HG03442 (cell line): ENCODE measurements around the gene XIAP.
"Not testable (repeated sequence)": the region's sequence is repeated elsewhere in the genome, so short reads cannot be mapped to it uniquely, and the experiment has no call there.

Experiments used
- ATAC-seq: cut with Tn5 transposase; IDR thresholded peaks from one replicate; pipeline ENCODE4 v1.9.1; 2021; ENCODE audit warnings: mild to moderate bottlenecking, moderate library complexity; ENCODE audit not compliant: unreplicated experiment

Gene XIAP

GRCh38 chrX:123873956-123874355, 14.1 kb downstream of the XIAP start:
- no peak for ATAC-seq

- no peak for ATAC-seq
Observed at GRCh38 chrX:123876177-123876576, 16.3 kb downstream of the XIAP start.

DNA sequence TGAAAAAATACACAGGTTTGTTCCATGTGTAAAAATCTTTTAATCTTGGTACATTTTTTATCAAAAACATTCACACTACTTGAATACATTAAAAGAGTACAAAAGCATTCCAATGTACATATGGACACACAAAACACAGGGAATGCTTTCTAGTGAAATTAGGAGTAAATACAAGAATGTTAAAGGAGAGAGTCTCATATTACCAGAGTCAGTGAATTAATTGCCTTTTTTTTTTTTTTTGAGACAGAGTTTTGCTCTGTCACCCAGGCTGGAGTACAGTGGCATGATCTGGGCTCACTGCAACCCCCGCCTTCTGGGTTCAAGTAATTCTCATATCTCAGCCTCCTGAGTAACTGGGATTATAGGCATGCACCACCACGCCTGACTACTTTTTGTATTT, 17.0 kb downstream of the XIAP start:
- ATAC-seq = no peak

GRCh38 chrX:123878252-123878721, 18.4 kb downstream of the XIAP start:
- ATAC-seq = peak; percentile 81

DNA sequence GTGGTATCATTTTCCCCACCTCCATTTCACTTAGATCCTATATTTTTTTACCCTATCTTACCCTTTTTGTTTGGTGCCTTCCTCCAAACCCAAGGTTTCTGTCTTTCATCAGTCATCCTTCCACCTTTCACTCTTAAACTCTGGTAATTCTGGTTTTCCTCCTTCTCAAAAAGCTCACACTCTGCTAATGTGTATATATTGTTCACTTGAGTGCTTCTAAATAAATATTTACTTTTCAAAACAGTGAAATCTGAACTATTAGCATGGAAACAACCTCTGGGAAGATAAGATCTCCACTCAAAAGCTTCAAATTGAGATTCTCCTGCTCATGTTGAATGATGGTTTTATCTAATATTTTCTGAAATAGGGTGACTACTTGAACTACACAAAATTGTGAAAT, 21.5 kb downstream of the XIAP start:
- ATAC-seq = no peak

GRCh38 chrX:123882391-123882790, 22.5 kb downstream of the XIAP start:
- ATAC-seq = no peak

GRCh38 chrX:123884809-123885408, 25.1 kb downstream of the XIAP start:
- ATAC-seq = no peak

DNA sequence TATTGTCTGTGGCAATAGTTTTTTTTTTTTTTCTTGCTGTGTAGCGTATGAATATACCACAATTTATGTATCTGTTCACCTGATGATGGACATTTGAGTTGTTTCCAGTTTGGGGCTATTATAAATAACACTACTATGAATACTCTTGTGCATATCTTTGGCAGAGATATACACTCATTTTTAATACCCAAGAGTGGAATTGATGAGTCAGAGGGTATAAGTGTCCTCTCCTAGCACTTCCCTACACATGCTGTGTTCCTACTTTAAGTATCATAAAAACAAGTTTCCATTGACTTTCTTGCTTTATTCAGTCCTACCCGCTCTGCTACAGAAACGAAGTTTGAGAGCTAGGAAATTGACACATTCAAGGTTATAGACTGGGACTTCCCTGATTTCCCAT, 39.8 kb downstream of the XIAP start:
- ATAC-seq = no peak

- ATAC-seq = not testable (repeated sequence)
Observed at GRCh38 chrX:123903261-123903660, 43.4 kb downstream of the XIAP start.

- no peak for ATAC-seq
Observed at GRCh38 chrX:123905332-123905731, 45.5 kb downstream of the XIAP start.

GRCh38 chrX:123906557-123907316, 46.9 kb downstream of the XIAP start:
- no peak for ATAC-seq

GRCh38 chrX:123909523-123909922, 49.7 kb downstream of the XIAP start:
- no peak for ATAC-seq

DNA sequence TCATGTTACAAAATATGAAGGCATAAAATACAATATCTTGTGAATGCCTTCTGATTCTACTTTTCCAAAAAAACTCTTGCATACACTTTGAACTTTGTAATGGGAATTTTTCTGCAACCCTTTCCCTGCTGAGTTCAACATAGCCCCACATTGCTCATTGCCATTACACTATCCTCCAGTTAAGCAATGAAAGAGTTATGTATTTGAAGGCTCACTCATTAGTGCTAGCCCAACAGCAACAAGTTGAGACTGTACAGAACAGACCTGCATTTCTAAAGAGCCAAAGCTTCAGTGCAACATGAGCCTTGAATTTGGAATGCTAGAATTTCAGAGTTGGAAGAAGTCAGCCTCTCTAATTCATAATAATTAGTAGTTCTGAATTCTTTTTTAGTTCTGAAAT, 57.2 kb downstream of the XIAP start:
- ATAC-seq = no peak

DNA sequence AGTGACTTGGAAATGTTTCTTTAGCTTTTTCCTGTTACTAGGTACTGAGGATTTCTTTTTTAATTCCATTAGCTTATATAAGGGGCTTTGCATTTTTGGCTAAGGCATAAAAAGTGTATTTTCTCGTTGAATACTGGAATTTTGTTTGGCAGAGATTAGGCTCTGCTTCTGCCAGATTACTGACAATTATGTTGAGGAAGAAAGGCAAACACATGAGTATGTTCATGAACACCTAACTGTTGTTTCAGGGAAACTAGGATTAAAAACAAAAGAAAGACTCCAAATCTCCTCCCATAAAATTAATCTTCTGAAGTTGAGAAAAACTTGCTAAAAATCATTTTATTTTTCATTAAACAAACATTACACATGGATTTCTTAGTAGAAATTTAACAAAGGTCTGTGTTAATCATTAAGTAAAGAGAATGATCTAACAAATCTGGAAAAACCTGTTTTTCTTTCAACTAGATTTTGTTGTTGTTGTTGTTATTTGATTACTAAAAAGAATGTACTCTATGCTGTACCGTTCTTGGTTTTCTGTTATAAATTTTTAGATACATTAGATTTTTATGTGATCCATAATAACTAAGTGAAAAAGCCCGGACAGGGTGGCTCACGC, 58.4 kb downstream of the XIAP start:
- ATAC-seq = no peak

- no peak for ATAC-seq
Observed at GRCh38 chrX:123920105-123920785, 60.4 kb downstream of the XIAP start.

- ATAC-seq = no peak
Observed at GRCh38 chrX:123923211-123923610, 63.4 kb downstream of the XIAP start.

DNA sequence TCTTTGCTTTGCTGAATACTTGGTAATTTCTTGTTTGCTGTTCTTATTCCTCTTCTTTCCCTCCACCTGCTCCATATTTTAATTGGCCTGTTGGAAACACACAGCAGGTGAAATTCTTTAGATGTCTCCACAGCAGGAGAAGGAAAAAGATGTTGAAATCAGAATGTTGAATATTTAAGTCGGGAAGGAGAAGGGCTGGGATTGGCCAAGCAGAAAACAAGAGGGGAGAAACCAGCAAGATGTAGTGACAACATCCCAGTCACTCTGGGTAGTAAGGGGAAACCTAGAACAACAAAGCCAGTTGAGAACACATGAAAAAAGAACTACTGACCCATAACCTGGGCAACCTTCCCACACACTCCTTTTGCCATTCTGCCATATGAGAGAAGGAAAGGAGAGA, 64.3 kb downstream of the XIAP start:
- ATAC-seq = no peak

DNA sequence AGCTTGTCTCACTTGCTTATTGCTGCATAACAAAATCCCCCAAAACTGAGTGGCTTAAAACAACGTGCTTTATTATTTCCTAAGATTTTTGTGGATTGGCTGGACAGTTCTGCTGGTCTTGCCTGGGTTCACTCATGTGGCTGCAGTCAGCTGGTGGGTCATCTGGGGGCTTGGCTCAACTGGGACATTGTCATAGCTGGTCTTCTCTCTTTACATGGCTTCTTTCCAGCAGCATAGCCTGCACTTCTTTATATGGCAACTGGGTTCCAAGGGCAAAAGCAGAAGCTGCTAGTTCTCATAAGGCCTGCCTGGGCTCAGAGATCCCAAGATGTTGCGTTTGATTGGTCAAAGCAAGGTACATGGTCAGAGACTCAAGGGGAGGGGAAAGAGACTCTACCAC, 68.0 kb downstream of the XIAP start:
- ATAC-seq = no peak

- not testable (repeated sequence) for ATAC-seq
Observed at GRCh38 chrX:123932055-123932454, 72.2 kb downstream of the XIAP start.

GRCh38 chrX:123943074-123943473, 83.2 kb downstream of the XIAP start:
- no peak for ATAC-seq

DNA sequence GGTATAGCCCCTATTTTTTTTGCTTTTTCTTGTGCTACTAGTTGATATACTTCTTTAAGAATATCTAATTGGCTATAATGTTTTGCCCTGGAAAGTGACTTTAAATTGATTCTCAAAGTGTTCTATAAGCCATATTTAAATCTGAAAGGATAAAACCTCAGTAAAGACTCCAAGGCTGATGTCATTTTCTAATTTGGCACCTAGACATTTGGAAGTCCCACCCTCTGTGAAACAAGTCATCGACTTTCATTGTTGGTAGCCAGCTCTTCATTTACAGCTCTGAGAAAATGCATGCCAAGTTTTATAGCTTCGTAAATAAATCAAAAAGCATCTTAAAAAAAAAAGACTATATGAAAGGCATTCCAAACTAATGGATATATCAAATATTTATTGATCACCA, 83.6 kb downstream of the XIAP start:
- no peak for ATAC-seq

DNA sequence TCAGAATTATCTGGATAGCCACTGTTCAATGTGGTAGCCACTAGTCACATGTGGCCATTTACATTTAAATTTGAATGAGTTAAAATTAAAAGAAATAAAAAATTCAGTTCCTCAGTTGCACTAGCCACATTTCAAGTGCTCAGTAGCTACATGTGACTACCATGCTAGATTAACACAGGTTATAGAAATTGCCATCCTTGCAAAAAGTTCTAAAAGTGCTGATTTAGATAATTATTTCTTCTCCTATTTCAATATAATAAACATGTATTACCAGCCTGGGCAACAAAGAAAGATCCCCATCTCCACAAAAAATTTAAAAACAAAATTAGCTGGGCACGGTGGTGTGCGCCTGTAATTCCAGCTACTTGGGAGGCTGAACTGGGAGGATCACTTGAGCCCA, 90.0 kb downstream of the XIAP start:
- ATAC-seq = no peak
